Measurements from ENCODE around the gene TOLLIP. TPM values are rescaled to one million over a fixed set of nuclear protein-coding genes. Genes with fewer than 3 reads are reported as not detected.

TOLLIP gene
- total RNA-seq, 4 donors from 2014 or later = 53.0 to 106 (median 63.6) TPM

DNA sequence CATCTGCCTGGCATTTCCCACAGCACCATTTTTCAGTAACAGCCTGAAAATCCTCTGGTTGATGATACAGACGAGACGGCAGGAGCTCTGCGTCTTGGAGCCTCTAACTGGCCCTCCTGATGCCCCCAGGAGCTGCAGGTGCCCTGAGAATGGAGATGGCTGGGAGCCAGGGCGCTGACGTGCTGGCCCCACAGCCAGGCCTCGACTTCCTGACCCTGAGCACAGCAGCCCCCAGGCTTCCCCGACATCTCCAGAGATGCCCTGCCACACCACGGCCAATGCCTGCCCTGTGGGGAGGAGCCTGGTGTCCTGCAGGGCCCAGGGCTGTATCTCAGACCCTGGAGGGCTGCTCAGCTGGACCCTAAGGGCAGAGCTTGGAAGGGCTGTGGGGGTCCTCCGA, 21.5 kb downstream of the TOLLIP start:
- intact Hi-C loops (cut with DNase I) = no loop called here
- TF ChIP-seq POLR2A (IDR thresholded peaks at IDR 0.05) = no peak
- TF ChIP-seq, protein P1, sequence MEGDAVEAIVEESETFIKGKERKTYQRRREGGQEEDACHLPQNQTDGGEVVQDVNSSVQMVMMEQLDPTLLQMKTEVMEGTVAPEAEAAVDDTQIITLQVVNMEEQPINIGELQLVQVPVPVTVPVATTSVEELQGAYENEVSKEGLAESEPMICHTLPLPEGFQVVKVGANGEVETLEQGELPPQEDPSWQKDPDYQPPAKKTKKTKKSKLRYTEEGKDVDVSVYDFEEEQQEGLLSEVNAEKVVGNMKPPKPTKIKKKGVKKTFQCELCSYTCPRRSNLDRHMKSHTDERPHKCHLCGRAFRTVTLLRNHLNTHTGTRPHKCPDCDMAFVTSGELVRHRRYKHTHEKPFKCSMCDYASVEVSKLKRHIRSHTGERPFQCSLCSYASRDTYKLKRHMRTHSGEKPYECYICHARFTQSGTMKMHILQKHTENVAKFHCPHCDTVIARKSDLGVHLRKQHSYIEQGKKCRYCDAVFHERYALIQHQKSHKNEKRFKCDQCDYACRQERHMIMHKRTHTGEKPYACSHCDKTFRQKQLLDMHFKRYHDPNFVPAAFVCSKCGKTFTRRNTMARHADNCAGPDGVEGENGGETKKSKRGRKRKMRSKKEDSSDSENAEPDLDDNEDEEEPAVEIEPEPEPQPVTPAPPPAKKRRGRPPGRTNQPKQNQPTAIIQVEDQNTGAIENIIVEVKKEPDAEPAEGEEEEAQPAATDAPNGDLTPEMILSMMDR (IDR thresholded peaks at IDR 0.05) = no peak

GRCh38 chr11:1285876-1286275, 23.6 kb downstream of the TOLLIP start:
- intact Hi-C loops (cut with DNase I) = no loop called here
- WGBS, 2 donors = 73 to 83% methylated on average over 6 to 11 of the region's 17 CpGs

More for the DNA sequence above, 21.5 kb downstream of the TOLLIP start:
- Histone ChIP-seq H3K4me3 (no peak overlapping the region), H3K9me3 (no peaks in the 10 kb centered on the region), H3K27me3 (no peaks in the 10 kb centered on the region), H3K27ac (no peak overlapping the region), H3K36me3 (peaks cover 42 to 94% (median 67%) of the 10 kb centered on the region in 3 donors), H3K4me1 (peaks cover 0 to 13% (median 7%) of the 10 kb centered on the region in 3 donors)
- WGBS, 2 donors = 71% methylated on average over 3 of the region's 9 CpGs; no CpG with 5 or more reads in 1 of the 2 donors
- no peak for DNase-seq

GRCh38 chr11:1285316-1285744, 24.1 kb downstream of the TOLLIP start:
- H3K36me3 ChIP-seq = peaks cover 43 to 94% (median 67%) of the 10 kb centered on the region in 3 donors
- H3K9me3 ChIP-seq = no peaks in the 10 kb centered on the region
- TF ChIP-seq, protein P1 (IDR thresholded peaks at IDR 0.05) = no peak
- no peak for DNase-seq
- no peaks in the 10 kb centered on the region for H3K27me3 ChIP-seq
- H3K27ac ChIP-seq = no peak overlapping the region
- WGBS, 2 donors = 93 to 95% methylated on average over 13 to 18 of the region's 23 CpGs
- H3K4me1 ChIP-seq = peaks cover 0 to 10% (median 0%) of the 10 kb centered on the region in 3 donors
- H3K4me3 ChIP-seq = no peak overlapping the region
- intact Hi-C loops (cut with DNase I) = no loop called here

More at GRCh38 chr11:1285876-1286275, 23.6 kb downstream of the TOLLIP start:
- no peak for TF ChIP-seq POLR2A (IDR thresholded peaks at IDR 0.05)
- Histone ChIP-seq H3K27ac (no peak overlapping the region), H3K9me3 (no peaks in the 10 kb centered on the region), H3K27me3 (no peaks in the 10 kb centered on the region), H3K36me3 (peaks cover 42 to 94% (median 68%) of the 10 kb centered on the region in 3 donors), H3K4me1 (peaks cover 0 to 10% (median 0%) of the 10 kb centered on the region in 3 donors), H3K4me3 (no peak overlapping the region)
- DNase-seq = no peak

DNA sequence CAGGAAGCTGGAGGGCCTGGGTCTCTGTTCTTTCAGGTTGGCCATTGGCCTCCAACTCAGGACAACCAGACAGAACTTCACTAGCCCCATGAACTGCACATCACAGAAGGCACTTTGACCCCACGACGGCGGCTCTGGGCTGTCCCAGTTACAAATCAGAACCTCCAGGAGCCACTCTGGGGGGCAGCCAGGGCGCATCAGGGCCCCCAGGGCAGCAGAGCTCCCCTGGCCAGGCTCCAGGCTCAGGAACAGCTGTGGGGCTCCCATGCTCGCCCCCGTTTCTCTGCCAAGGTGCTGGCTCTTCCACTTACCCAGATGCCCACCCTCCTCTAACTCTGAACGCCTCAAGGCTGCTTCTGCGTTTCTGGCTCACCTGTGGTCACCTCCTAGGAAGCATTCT, 25.5 kb downstream of the TOLLIP start:
- intact Hi-C loops (cut with DNase I) = no loop called here
- DNase-seq = no peak
- Histone ChIP-seq H3K27ac (no peak overlapping the region), H3K4me3 (no peak overlapping the region), H3K9me3 (no peaks in the 10 kb centered on the region), H3K4me1 (peaks cover 0 to 10% (median 0%) of the 10 kb centered on the region in 3 donors), H3K36me3 (peaks cover 40 to 94% (median 61%) of the 10 kb centered on the region in 3 donors), H3K27me3 (no peaks in the 10 kb centered on the region)
- TF ChIP-seq, protein P1 (IDR thresholded peaks at IDR 0.05) = no peak
- no peak for TF ChIP-seq POLR2A (IDR thresholded peaks at IDR 0.05)
- WGBS, 2 donors = 77 to 82% methylated on average over 4 of the region's 8 CpGs

DNA sequence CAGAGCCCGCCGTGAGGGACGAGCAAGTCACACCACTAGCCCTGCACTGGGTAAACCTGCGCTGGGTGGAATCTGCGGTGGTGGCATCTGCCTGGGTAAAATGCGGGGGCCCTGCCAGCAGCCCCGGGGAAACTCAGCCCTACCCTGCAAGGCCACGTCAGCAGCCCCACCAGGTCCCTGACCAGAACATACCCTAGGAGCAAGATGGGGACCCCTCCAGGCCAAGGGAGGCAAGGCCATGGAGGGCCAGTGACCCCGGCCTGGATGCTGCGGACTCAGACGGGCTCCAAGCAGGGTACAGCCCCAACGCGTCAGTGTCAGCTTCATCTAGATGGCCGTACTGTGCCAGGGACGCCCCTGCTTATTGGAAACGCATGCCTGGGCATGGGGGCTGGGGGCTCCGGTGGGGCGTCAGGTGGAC, 26.3 kb downstream of the TOLLIP start:
- intact Hi-C loops (cut with DNase I) = no loop called here
- no peak for DNase-seq
- peaks cover 0 to 10% (median 0%) of the 10 kb centered on the region in 3 donors for H3K4me1 ChIP-seq
- no peak overlapping the region for H3K27ac ChIP-seq
- H3K9me3 ChIP-seq = no peaks in the 10 kb centered on the region
- WGBS, 2 donors = 93 to 98% methylated on average over 7 to 9 of the region's 18 CpGs
- no peaks in the 10 kb centered on the region for H3K27me3 ChIP-seq
- no peak overlapping the region for H3K4me3 ChIP-seq
- H3K36me3 ChIP-seq = peaks cover 32 to 94% (median 57%) of the 10 kb centered on the region in 3 donors
- TF ChIP-seq POLR2A (IDR thresholded peaks at IDR 0.05) = no peak
- TF ChIP-seq, protein P1 (IDR thresholded peaks at IDR 0.05) = no peak

DNA sequence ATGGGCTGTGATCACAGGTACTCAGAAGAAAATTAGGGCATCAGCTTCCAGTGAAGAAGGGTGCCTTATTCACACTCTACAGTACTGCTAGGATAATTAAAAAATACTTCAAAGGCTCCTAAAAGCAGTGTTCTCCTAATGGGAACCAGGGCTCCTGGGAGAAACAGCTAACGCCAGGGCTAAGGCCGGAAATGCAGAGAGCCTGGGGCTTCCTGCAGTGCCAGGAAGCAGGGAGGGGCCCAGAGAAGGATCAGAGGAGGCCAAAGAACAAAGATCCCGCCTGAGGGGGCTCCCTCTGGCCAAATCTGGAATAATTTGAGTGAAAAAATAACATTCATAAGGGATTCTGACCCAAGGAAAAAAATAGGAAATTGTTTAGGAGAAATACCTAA, 27.5 kb downstream of the TOLLIP start:
- H3K4me1 ChIP-seq = peaks cover 0 to 12% (median 0%) of the 10 kb centered on the region in 3 donors
- H3K27me3 ChIP-seq = no peaks in the 10 kb centered on the region
- intact Hi-C loops (cut with DNase I) = no loop called here
- H3K36me3 ChIP-seq = peaks cover 29 to 100% (median 56%) of the 10 kb centered on the region in 3 donors
- H3K4me3 ChIP-seq = no peak overlapping the region
- H3K9me3 ChIP-seq = no peaks in the 10 kb centered on the region
- no peak for TF ChIP-seq POLR2A (IDR thresholded peaks at IDR 0.05)
- TF ChIP-seq, protein P1 (IDR thresholded peaks at IDR 0.05) = no peak
- H3K27ac ChIP-seq = no peak overlapping the region
- DNase-seq = no peak
- WGBS, 2 donors = 27 to 60% methylated on average over 1 to 3 of the region's 3 CpGs

Data from esophagus squamous epithelium (tissue), 5 donors.